PC-3 (cell line): Measurements from ENCODE around the gene UPK3A. TPM values are rescaled to one million over a fixed set of nuclear protein-coding genes. Genes with fewer than 3 reads are reported as not detected.

Experiments
- ATAC-seq: fragments of 200-7000 bp; cut with Tn5 transposase; 2 replicates; pipeline ENCODE4 v1.9.1; 2020; ENCODE audit warnings: mild to moderate bottlenecking, moderate library complexity
- BruUV-seq: library from RNA; stranded (reverse); fragments of 400-500 nt; replicated peaks from 2 replicates; lab custom pipeline; 2021; lab: Mats Ljungman, UMichigan
- CTCF ChIA-PET: fragments of 300-600 bp; sonication (Branson Sonifier 250); formaldehyde crosslinking; loops from one replicate; lab custom pipeline; 2022; ENCODE audit warnings: antibody characterized with exemption; lab: Charles Lee
- POLR2A ChIA-PET: fragments of 300-600 bp; sonication (Branson Sonifier 250); formaldehyde crosslinking; loops from one replicate; lab custom pipeline; 2022; ENCODE audit warnings: antibody characterized with exemption; ENCODE audit not compliant: unreplicated experiment; lab: Charles Lee
- DNase-seq: peaks from one replicate; pipeline ENCODE4 v3.0.0-alpha.2; 2015
- H2AFZ ChIP-seq: fragments of 300-600 bp; sonication (generic); 2 replicates; pipeline ENCODE4 v1.6.0; 2016; ENCODE audit warnings: antibody characterized with exemption, low read length
- H3F3A ChIP-seq: fragments of 300-600 bp; sonication (generic); one replicate; pipeline ENCODE4 v1.6.0; 2017; ENCODE audit warnings: antibody characterized with exemption, low read length, control low read depth, mild to moderate bottlenecking; ENCODE audit not compliant: unreplicated experiment
- H3K27ac ChIP-seq: fragments of 300-600 bp; sonication (generic); 2 replicates; pipeline ENCODE4 v1.5.1; 2016; ENCODE audit warnings: mild to moderate bottlenecking, low read length
- H3K27me3 ChIP-seq: fragments of 300-600 bp; sonication (generic); 2 replicates; pipeline ENCODE4 v1.6.1; 2016; ENCODE audit warnings: low read length, mixed read lengths
- H3K36me3 ChIP-seq: fragments of 300-600 bp; sonication (generic); 2 replicates; pipeline ENCODE4 v1.6.1; 2016; ENCODE audit warnings: low read depth, mixed run types, low read length, mixed read lengths
- H3K4me1 ChIP-seq: fragments of 300-600 bp; sonication (generic); 2 replicates; pipeline ENCODE4 v1.5.1; 2016; ENCODE audit warnings: low read length; ENCODE audit not compliant: insufficient read depth
- H3K4me2 ChIP-seq: fragments of 300-600 bp; sonication (generic); 2 replicates; pipeline ENCODE4 v1.6.0; 2016; ENCODE audit warnings: low read length
- H3K4me3 ChIP-seq: fragments of 300-600 bp; sonication (generic); 2 replicates; pipeline ENCODE4 v1.5.1; 2016; ENCODE audit warnings: mild to moderate bottlenecking, low read length, mixed read lengths
- H3K79me2 ChIP-seq: fragments of 300-600 bp; sonication (generic); 2 replicates; pipeline ENCODE4 v1.6.1; 2017; ENCODE audit warnings: low read length, mixed read lengths
- H3K9ac ChIP-seq: fragments of 300-600 bp; sonication (generic); 2 replicates; pipeline ENCODE4 v1.6.0; 2016; ENCODE audit warnings: mild to moderate bottlenecking, low read length
- H3K9me2 ChIP-seq: fragments of 300-600 bp; sonication (generic); replicated peaks from 2 replicates; pipeline ENCODE4 v1.6.1; 2016; ENCODE audit warnings: mixed run types, low read length, mixed read lengths
- H3K9me3 ChIP-seq: fragments of 300-600 bp; sonication (generic); 2 replicates; pipeline ENCODE4 v1.6.1; 2016; ENCODE audit warnings: low read length, mixed read lengths
- H4K20me1 ChIP-seq: fragments of 300-600 bp; sonication (generic); 2 replicates; pipeline ENCODE4 v1.6.1; 2016; ENCODE audit warnings: low read length, mixed read lengths
- EZH2 ChIP-seq: fragments of 300-600 bp; sonication (generic); IDR thresholded peaks from one replicate; pipeline ENCODE4 v1.6.1; 2017; ENCODE audit warnings: antibody characterized with exemption, mild to moderate bottlenecking, low read length; ENCODE audit not compliant: unreplicated experiment
- EZH2phosphoT487 ChIP-seq: fragments of 300-600 bp; sonication (generic); IDR thresholded peaks from 2 replicates; pipeline ENCODE4 v1.6.1; 2018; ENCODE audit warnings: mild to moderate bottlenecking, antibody characterized with exemption, low read length, borderline replicate concordance
- intact Hi-C: fragments of 100-400 bp; cut with micrococcal nuclease; formaldehyde crosslinking; loops from 2 replicates; pipeline ENCODE4 v1.9.0; 2023
- total RNA-seq: library from RNA; depleted of rRNA; stranded (reverse); fragments of >200 nt; gene quantifications from 2 replicates; pipeline ENCODE4 v1.2.3, GENCODE V29; 2014
- TF ChIP-seq, protein P1 (sequence below): fragments of 300-600 bp; sonication (generic); conservative IDR thresholded peaks from 2 replicates; pipeline ENCODE4 v1.5.1; 2017; ENCODE audit warnings: antibody characterized with exemption, low read depth, mild to moderate bottlenecking, low read length

The UPK3A gene
- total RNA-seq, 1 experiment from 2014 or later: 1.1 TPM

DNA sequence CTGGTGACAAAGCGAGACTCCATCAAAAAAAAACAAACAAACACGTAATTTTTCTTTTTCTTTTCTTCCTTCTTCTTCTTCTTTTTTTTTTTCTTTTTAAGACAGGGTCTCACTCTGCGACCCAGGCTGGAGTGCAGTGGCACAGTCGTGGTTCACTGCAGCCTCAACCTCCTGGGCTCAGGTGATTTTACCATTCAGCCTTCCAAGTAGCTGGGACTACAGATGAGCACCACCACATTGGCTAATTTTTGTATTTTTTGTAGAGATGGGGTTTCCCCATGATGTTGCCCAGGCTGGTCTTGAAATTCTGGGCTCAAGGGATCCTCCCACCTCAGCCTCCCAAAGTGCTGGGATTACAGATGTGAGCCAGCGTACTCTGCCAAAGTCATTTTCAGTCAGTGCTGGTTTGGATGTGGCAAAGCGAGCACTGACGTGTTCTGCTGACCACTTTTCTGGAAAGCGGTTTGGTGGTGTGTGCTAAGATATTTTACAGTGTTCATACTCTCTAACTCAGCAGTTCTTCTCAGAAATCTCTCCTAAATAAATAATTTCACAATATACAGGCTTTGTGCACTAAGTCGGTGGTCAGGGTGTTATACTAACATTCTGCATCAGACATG, 35.7 kb downstream of the UPK3A start:
- Histone ChIP-seq H3K9me2 (no peaks in the 10 kb centered on the region), H3K27me3 (no peaks in the 10 kb centered on the region), H3K4me2 (no peak overlapping the region), H2AFZ (no peak overlapping the region), H4K20me1 (peaks cover 11% of the 10 kb centered on the region; the same call in 1 of the 2 replicates), H3K4me3 (no peak overlapping the region), H3K4me1 (no peaks in the 10 kb centered on the region; the same call in 1 of the 2 replicates), H3F3A (no peaks in the 10 kb centered on the region), H3K27ac (no peak overlapping the region), H3K9ac (no peak overlapping the region), H3K36me3 (peaks cover 7% of the 10 kb centered on the region; the same call in 1 of the 2 replicates), H3K79me2 (peaks cover 56% of the 10 kb centered on the region), H3K9me3 (no peaks in the 10 kb centered on the region)
- CTCF ChIA-PET: no interaction called here
- POLR2A ChIA-PET: no interaction called here
- BruUV-seq: no TSS peak
- intact Hi-C loops: no loop called here
- ATAC-seq (no peak), DNase-seq (no peak)
- TF ChIP-seq, protein P1, sequence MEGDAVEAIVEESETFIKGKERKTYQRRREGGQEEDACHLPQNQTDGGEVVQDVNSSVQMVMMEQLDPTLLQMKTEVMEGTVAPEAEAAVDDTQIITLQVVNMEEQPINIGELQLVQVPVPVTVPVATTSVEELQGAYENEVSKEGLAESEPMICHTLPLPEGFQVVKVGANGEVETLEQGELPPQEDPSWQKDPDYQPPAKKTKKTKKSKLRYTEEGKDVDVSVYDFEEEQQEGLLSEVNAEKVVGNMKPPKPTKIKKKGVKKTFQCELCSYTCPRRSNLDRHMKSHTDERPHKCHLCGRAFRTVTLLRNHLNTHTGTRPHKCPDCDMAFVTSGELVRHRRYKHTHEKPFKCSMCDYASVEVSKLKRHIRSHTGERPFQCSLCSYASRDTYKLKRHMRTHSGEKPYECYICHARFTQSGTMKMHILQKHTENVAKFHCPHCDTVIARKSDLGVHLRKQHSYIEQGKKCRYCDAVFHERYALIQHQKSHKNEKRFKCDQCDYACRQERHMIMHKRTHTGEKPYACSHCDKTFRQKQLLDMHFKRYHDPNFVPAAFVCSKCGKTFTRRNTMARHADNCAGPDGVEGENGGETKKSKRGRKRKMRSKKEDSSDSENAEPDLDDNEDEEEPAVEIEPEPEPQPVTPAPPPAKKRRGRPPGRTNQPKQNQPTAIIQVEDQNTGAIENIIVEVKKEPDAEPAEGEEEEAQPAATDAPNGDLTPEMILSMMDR: no peak
- TF ChIP-seq EZH2phosphoT487 (no peak), EZH2 (no peak)

DNA sequence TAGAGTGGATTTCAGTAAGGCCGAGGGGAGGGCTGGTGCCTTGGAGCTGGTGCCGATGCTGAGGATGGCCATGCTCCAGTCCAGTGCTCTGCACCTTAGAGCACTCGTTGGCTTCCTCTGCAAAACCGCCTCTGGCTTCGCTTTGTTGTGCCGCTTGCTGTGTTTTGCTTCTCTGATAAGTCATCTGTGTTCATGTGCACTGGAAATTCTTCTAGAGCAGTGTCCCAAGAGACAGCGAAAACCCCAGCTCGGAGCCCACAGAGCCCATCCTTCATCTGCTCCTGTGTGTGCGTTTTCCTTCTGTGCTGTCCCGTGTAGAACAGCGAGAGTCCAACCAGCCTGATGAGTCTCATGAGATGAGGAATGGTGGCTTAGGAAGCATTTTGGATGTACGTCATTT, 37.1 kb downstream of the UPK3A start:
- H4K20me1 ChIP-seq: peaks cover 11% of the 10 kb centered on the region; the same call in 1 of the 2 replicates
- no peak overlapping the region for H2AFZ ChIP-seq
- no peak overlapping the region for H3K27ac ChIP-seq
- no TSS peak for BruUV-seq
- H3K27me3 ChIP-seq: no peaks in the 10 kb centered on the region
- no peak overlapping the region for H3K4me2 ChIP-seq
- no peaks in the 10 kb centered on the region for H3K9me2 ChIP-seq
- no peaks in the 10 kb centered on the region for H3F3A ChIP-seq
- CTCF ChIA-PET: no interaction called here
- no peaks in the 10 kb centered on the region for H3K9me3 ChIP-seq
- intact Hi-C loops: no loop called here
- no peak overlapping the region for H3K9ac ChIP-seq
- peaks cover 7% of the 10 kb centered on the region; the same call in 1 of the 2 replicates for H3K36me3 ChIP-seq
- TF ChIP-seq EZH2phosphoT487 (no peak), EZH2 (no peak)
- TF ChIP-seq, protein P1: no peak
- no peaks in the 10 kb centered on the region; the same call in 1 of the 2 replicates for H3K4me1 ChIP-seq
- DNase-seq (no peak), ATAC-seq (no peak)
- POLR2A ChIA-PET: no interaction called here
- H3K79me2 ChIP-seq: peaks cover 43% of the 10 kb centered on the region
- H3K4me3 ChIP-seq: no peak overlapping the region

- H3K4me3 ChIP-seq: no peak overlapping the region
- H3K27me3 ChIP-seq: no peaks in the 10 kb centered on the region
- no TSS peak for BruUV-seq
- H3F3A ChIP-seq: no peaks in the 10 kb centered on the region
- POLR2A ChIA-PET: no interaction called here
- no peak overlapping the region for H3K27ac ChIP-seq
- CTCF ChIA-PET: no interaction called here
- intact Hi-C loops: no loop called here
- no peak overlapping the region for H2AFZ ChIP-seq
- peaks cover 7% of the 10 kb centered on the region; the same call in 1 of the 2 replicates for H3K36me3 ChIP-seq
- H3K4me1 ChIP-seq: no peaks in the 10 kb centered on the region; the same call in 1 of the 2 replicates
- no peaks in the 10 kb centered on the region for H3K9me2 ChIP-seq
- ATAC-seq (no peak), DNase-seq (no peak)
- H3K79me2 ChIP-seq: peaks cover 31% of the 10 kb centered on the region
- peaks cover 8% of the 10 kb centered on the region; the same call in 1 of the 2 replicates for H4K20me1 ChIP-seq
- H3K9ac ChIP-seq: no peak overlapping the region
- TF ChIP-seq EZH2 (no peak), EZH2phosphoT487 (no peak)
- TF ChIP-seq, protein P1: no peak
- H3K4me2 ChIP-seq: no peak overlapping the region
- H3K9me3 ChIP-seq: no peaks in the 10 kb centered on the region
Measured at GRCh38 chr22:45322873-45323525, 38.2 kb downstream of the UPK3A start.
